ENCODE measurements around the gene LIPC. TPM values are rescaled to one million over a fixed set of nuclear protein-coding genes. Genes with fewer than 3 reads are reported as not detected.

LIPC gene
- total RNA-seq, 1 experiment from 2014 or later: not detected

DNA sequence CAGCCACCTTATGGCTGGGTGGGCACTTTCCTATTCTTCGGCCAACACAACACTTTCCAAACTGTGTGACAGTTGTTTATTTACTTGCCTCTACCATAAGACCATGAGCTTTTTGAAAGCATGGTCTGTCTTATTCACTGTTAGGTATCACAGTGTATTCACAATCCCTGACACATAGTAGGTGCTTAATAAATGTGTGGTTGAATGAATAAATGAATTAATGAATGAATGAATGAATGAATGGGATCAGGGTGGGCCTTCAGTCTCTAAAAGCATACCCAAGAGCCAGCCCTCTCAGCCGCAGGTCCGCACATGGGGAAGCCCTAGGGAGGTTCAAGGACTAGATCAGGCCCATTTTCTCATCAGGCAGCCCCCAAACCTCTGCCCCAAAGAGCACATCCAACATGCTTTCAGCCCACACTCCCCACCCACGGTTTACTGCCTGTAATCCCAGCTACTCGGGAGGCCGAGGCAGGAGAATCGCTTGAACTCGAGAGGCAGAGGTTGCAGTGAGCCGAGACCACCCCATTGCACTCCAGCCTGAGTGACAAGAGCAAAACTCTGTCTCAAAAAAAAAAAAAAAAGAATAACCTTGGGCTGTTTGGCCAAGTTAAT lies 95.9 kb downstream of the LIPC start:
- H3K4me3 ChIP-seq (ENCODE audit: low read depth, low read length, poor library complexity, severe bottlenecking): no peak overlapping the region
- no TSS peak for BruUV-seq (replicated peaks)
- ChIA-PET POLR2A (ENCODE audit: low non-redundant PET) (no interaction called here), CTCF (no interaction called here)
- H3K36me3 ChIP-seq (ENCODE audit: insufficient read depth, low read length, poor library complexity, severe bottlenecking): no peaks in the 10 kb centered on the region
- H3K9me3 ChIP-seq (ENCODE audit: low read depth, low read length, poor library complexity, severe bottlenecking): no peaks in the 10 kb centered on the region
- no peak for TF ChIP-seq EZH2 (IDR thresholded peaks at IDR 0.05; ENCODE audit: borderline replicate concordance, low read depth, low read length, poor library complexity, severe bottlenecking)
- TF ChIP-seq, protein P1, sequence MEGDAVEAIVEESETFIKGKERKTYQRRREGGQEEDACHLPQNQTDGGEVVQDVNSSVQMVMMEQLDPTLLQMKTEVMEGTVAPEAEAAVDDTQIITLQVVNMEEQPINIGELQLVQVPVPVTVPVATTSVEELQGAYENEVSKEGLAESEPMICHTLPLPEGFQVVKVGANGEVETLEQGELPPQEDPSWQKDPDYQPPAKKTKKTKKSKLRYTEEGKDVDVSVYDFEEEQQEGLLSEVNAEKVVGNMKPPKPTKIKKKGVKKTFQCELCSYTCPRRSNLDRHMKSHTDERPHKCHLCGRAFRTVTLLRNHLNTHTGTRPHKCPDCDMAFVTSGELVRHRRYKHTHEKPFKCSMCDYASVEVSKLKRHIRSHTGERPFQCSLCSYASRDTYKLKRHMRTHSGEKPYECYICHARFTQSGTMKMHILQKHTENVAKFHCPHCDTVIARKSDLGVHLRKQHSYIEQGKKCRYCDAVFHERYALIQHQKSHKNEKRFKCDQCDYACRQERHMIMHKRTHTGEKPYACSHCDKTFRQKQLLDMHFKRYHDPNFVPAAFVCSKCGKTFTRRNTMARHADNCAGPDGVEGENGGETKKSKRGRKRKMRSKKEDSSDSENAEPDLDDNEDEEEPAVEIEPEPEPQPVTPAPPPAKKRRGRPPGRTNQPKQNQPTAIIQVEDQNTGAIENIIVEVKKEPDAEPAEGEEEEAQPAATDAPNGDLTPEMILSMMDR (conservative IDR thresholded peaks at IDR 0.05; ENCODE audit: low read depth, low read length): no peak
- H3K27ac ChIP-seq (ENCODE audit: low read depth, low read length, poor library complexity, severe bottlenecking): no peak overlapping the region
- intact Hi-C loops (cut with micrococcal nuclease; ENCODE audit: unreplicated experiment): no loop called here
- no peak for DNase-seq (ENCODE audit: low spot score)
- no peaks in the 10 kb centered on the region for H3K4me1 ChIP-seq (ENCODE audit: insufficient read depth, low read length, poor library complexity, severe bottlenecking)
- no peaks in the 10 kb centered on the region for H3K27me3 ChIP-seq (replicated peaks; ENCODE audit: insufficient read depth, low read depth, low read length, poor library complexity)

DNA sequence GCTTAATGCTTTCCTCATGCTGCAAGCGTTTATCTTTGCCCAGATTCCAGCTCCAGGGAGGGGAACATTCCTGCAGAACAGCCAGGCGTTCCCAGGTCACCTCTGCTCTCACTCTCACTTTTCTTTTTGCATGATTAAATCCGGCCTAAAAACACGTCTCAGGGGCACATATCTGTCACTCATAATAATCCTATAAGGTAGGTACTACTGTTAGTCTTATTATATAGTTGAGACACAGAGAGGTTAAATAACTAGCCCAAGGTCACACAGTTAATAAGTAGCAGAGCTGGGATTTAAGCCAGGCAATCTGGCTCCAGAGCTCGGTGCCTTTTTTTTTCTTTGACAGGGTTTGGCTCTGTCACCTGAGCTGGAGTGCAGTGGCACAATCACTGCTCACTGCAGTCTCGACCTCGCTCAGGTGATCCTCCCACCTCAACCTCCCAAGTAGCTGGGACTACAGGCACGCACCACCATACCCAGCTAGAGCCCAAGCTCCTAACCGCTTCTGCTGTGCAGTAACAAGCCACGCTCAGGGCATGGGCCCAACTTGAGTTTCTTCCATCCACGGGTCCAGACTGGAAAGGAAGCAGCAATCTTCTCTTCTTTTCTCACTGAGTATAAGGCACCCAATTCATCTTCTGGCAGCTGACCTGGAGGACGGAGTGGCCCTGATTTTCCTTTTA lies 96.5 kb downstream of the LIPC start:
- TF ChIP-seq, protein P1 (conservative IDR thresholded peaks at IDR 0.05; ENCODE audit: low read depth, low read length): no peak
- no peak for TF ChIP-seq EZH2 (IDR thresholded peaks at IDR 0.05; ENCODE audit: borderline replicate concordance, low read depth, low read length, poor library complexity, severe bottlenecking)
- DNase-seq (ENCODE audit: low spot score): no peak
- Histone ChIP-seq H3K36me3 (ENCODE audit: insufficient read depth, low read length, poor library complexity, severe bottlenecking) (no peaks in the 10 kb centered on the region), H3K9me3 (ENCODE audit: low read depth, low read length, poor library complexity, severe bottlenecking) (no peaks in the 10 kb centered on the region), H3K27me3 (replicated peaks; ENCODE audit: insufficient read depth, low read depth, low read length, poor library complexity) (no peaks in the 10 kb centered on the region), H3K4me3 (ENCODE audit: low read depth, low read length, poor library complexity, severe bottlenecking) (no peak overlapping the region), H3K27ac (ENCODE audit: low read depth, low read length, poor library complexity, severe bottlenecking) (no peak overlapping the region), H3K4me1 (ENCODE audit: insufficient read depth, low read length, poor library complexity, severe bottlenecking) (no peaks in the 10 kb centered on the region)
- POLR2A ChIA-PET (ENCODE audit: low non-redundant PET): no interaction called here
- intact Hi-C loops (cut with micrococcal nuclease; ENCODE audit: unreplicated experiment): no loop called here
- no TSS peak for BruUV-seq (replicated peaks)
- CTCF ChIA-PET: no interaction called here

DNA sequence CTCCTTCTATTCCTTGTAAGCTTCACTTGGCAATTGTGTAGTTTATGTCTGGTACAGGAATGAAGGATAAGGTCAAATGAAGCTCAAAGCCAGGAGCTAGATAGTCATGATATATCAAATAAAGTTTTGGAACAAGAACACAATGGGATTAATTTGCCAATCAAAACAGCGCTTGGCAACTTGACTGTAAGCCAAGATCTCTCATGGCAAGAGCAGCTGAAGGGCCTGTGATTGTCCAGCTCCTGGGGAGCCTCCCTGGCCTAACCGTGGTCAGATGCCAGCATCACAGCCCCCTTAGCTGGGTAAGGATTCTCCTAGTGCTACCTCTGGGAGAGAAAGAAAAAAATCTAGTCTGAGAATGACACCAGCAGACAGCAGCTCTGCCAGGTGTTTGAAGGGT lies 97.2 kb downstream of the LIPC start:
- H3K4me3 ChIP-seq (ENCODE audit: low read depth, low read length, poor library complexity, severe bottlenecking): no peak overlapping the region
- no peak for TF ChIP-seq EZH2 (IDR thresholded peaks at IDR 0.05; ENCODE audit: borderline replicate concordance, low read depth, low read length, poor library complexity, severe bottlenecking)
- TF ChIP-seq, protein P1 (conservative IDR thresholded peaks at IDR 0.05; ENCODE audit: low read depth, low read length): no peak
- H3K4me1 ChIP-seq (ENCODE audit: insufficient read depth, low read length, poor library complexity, severe bottlenecking): no peaks in the 10 kb centered on the region
- no peak for DNase-seq (ENCODE audit: low spot score)
- POLR2A ChIA-PET (ENCODE audit: low non-redundant PET): no interaction called here
- BruUV-seq (replicated peaks): no TSS peak
- intact Hi-C loops (cut with micrococcal nuclease; ENCODE audit: unreplicated experiment): no loop called here
- H3K36me3 ChIP-seq (ENCODE audit: insufficient read depth, low read length, poor library complexity, severe bottlenecking): no peaks in the 10 kb centered on the region
- H3K27ac ChIP-seq (ENCODE audit: low read depth, low read length, poor library complexity, severe bottlenecking): no peak overlapping the region
- CTCF ChIA-PET: no interaction called here
- no peaks in the 10 kb centered on the region for H3K27me3 ChIP-seq (replicated peaks; ENCODE audit: insufficient read depth, low read depth, low read length, poor library complexity)
- no peaks in the 10 kb centered on the region for H3K9me3 ChIP-seq (ENCODE audit: low read depth, low read length, poor library complexity, severe bottlenecking)

All from A673 (cell line).